ENCODE data around the gene KCNH1. TPM values are rescaled to one million over a fixed set of nuclear protein-coding genes. Genes with fewer than 3 reads are reported as not detected.
A peak's percentile ranks its signal among the peaks of the same experiment; 100 is the strongest.
"Not testable (repeated sequence)": the region's sequence is repeated elsewhere in the genome, so short reads cannot be mapped to it uniquely, and the experiment has no call there.

KCNH1 gene
- polyA plus RNA-seq, 10 donors = 0.25 to 0.82 (median 0.37) TPM

- peak in 1 of 3 donors; percentile 33 for DNase-seq
These were observed 34.6 kb downstream of the KCNH1 start for GRCh38 chr1:211099393-211099792.

- DNase-seq = no peak
These were observed 38.6 kb downstream of the KCNH1 start for GRCh38 chr1:211095381-211095780.

GRCh38 chr1:211092955-211093354, 41.0 kb downstream of the KCNH1 start:
- DNase-seq = no peak

GRCh38 chr1:211091867-211092266, 42.1 kb downstream of the KCNH1 start:
- no peak for DNase-seq

GRCh38 chr1:211089536-211089935, 44.4 kb downstream of the KCNH1 start:
- DNase-seq = no peak

GRCh38 chr1:211088156-211088555, 45.8 kb downstream of the KCNH1 start:
- no peak for DNase-seq

GRCh38 chr1:211082824-211083223, 51.1 kb downstream of the KCNH1 start:
- no peak for DNase-seq

- not testable (repeated sequence) for DNase-seq
These were observed 52.5 kb downstream of the KCNH1 start for GRCh38 chr1:211081447-211081846.

GRCh38 chr1:211068976-211069375, 65.0 kb downstream of the KCNH1 start:
- no peak for DNase-seq

- DNase-seq = no peak
These were observed 67.1 kb downstream of the KCNH1 start for GRCh38 chr1:211066781-211067384.

GRCh38 chr1:211041838-211042237, 92.1 kb downstream of the KCNH1 start:
- not testable (repeated sequence) for DNase-seq

- DNase-seq = peak in 1 of 3 donors; percentile 88
These were observed 96.9 kb downstream of the KCNH1 start for GRCh38 chr1:211037095-211037494.

- no peak for DNase-seq
These were observed 97.4 kb downstream of the KCNH1 start for GRCh38 chr1:211036381-211037060.

- no peak for DNase-seq
These were observed 98.0 kb downstream of the KCNH1 start for GRCh38 chr1:211035821-211036380.

GRCh38 chr1:211033921-211034525, 99.9 kb downstream of the KCNH1 start:
- DNase-seq = no peak

GRCh38 chr1:211024901-211025300, 109.0 kb downstream of the KCNH1 start:
- DNase-seq = no peak

GRCh38 chr1:211019266-211019665, 114.7 kb downstream of the KCNH1 start:
- no peak for DNase-seq

GRCh38 chr1:211018690-211019089, 115.3 kb downstream of the KCNH1 start:
- no peak for DNase-seq

GRCh38 chr1:211017075-211017718, 116.8 kb downstream of the KCNH1 start:
- DNase-seq = no peak

GRCh38 chr1:211014275-211014674, 119.7 kb downstream of the KCNH1 start:
- no peak for DNase-seq

- DNase-seq = no peak
These were observed 120.4 kb downstream of the KCNH1 start for GRCh38 chr1:211013346-211014240.

All from muscle of back (tissue), 11 donors.